ENCODE data around the gene WNT9B. TPM values are rescaled to one million over a fixed set of nuclear protein-coding genes. Genes with fewer than 3 reads are reported as not detected.

WNT9B gene
- total RNA-seq, 1 donor from 2014 or later = 0.26 TPM

DNA sequence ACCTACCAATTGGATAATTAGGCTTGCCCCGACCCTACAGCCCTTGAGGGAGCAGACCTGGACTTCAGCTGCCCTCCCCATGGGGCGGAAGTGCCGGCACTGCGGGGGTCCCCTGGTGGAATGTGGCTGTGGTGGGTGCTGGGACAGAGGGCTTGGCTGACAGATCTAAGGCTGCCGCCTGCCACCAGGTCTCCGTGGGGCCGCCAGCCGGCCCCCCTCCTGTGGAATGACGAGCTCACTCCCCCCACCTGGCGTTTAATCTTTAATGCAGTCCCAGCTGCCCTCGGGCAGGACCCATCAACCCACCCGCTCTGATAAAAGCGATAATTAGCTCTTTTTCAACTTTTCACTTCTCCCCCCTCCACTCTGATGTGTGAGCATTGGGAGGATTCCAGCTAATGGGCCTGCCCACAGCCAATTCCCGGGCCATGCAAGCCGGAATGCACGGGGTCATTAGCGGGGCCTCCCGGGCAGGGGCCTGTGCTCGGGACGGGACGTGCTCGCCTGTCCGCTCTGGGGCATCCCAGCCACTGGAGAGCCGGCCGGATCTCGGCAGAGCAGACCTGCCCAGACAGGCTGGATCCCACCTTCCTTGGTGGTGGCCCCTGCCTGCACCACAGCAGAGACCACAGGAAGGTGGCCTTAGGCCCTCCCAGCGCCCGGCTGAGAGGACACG, 43.2 kb downstream of the WNT9B start:
- DNase-seq (ENCODE audit: low spot score) = no peak
- H3K4me1 Mint-ChIP-seq (ENCODE audit: unreplicated experiment) = peaks cover 6% of the 10 kb centered on the region
- H3K36me3 Mint-ChIP-seq (ENCODE audit: low read depth, unreplicated experiment) = no peaks in the 10 kb centered on the region
- H3K27me3 Mint-ChIP-seq (ENCODE audit: unreplicated experiment) = peaks cover 8% of the 10 kb centered on the region
- no peak overlapping the region for H3K4me3 Mint-ChIP-seq (ENCODE audit: unreplicated experiment)
- H3K9me3 Mint-ChIP-seq (ENCODE audit: unreplicated experiment) = no peaks in the 10 kb centered on the region
- TF ChIP-seq, protein P1, sequence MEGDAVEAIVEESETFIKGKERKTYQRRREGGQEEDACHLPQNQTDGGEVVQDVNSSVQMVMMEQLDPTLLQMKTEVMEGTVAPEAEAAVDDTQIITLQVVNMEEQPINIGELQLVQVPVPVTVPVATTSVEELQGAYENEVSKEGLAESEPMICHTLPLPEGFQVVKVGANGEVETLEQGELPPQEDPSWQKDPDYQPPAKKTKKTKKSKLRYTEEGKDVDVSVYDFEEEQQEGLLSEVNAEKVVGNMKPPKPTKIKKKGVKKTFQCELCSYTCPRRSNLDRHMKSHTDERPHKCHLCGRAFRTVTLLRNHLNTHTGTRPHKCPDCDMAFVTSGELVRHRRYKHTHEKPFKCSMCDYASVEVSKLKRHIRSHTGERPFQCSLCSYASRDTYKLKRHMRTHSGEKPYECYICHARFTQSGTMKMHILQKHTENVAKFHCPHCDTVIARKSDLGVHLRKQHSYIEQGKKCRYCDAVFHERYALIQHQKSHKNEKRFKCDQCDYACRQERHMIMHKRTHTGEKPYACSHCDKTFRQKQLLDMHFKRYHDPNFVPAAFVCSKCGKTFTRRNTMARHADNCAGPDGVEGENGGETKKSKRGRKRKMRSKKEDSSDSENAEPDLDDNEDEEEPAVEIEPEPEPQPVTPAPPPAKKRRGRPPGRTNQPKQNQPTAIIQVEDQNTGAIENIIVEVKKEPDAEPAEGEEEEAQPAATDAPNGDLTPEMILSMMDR (IDR thresholded peaks at IDR 0.05; ENCODE audit: unreplicated experiment) = no peak
- no peak overlapping the region for H3K27ac Mint-ChIP-seq (ENCODE audit: unreplicated experiment)

DNA sequence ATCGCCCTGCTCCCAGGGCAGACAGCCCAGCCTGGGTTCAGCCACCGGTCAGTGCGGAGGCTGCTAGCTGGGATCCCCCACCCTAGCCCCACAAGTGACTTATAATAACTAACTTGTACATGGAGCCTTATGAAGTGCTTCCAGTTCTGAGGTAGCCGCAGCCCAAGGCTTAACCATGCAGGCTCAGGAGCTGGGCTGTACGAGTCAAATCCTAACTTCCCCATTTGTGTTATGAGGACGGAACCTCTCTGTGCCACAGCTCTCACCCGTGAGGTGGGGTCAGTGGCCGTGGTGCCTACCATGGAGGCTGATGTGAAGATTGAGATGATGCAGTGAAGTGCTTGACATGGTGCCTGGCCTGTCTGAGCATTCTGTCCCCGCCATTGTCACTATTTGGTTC, 43.8 kb downstream of the WNT9B start:
- H3K4me1 Mint-ChIP-seq (ENCODE audit: unreplicated experiment) = peaks cover 6% of the 10 kb centered on the region
- H3K4me3 Mint-ChIP-seq (ENCODE audit: unreplicated experiment) = no peak overlapping the region
- H3K9me3 Mint-ChIP-seq (ENCODE audit: unreplicated experiment) = no peaks in the 10 kb centered on the region
- no peak overlapping the region for H3K27ac Mint-ChIP-seq (ENCODE audit: unreplicated experiment)
- no peak for DNase-seq (ENCODE audit: low spot score)
- TF ChIP-seq, protein P1 (IDR thresholded peaks at IDR 0.05; ENCODE audit: unreplicated experiment) = no peak
- no peaks in the 10 kb centered on the region for H3K36me3 Mint-ChIP-seq (ENCODE audit: low read depth, unreplicated experiment)
- H3K27me3 Mint-ChIP-seq (ENCODE audit: unreplicated experiment) = peaks cover 8% of the 10 kb centered on the region

DNA sequence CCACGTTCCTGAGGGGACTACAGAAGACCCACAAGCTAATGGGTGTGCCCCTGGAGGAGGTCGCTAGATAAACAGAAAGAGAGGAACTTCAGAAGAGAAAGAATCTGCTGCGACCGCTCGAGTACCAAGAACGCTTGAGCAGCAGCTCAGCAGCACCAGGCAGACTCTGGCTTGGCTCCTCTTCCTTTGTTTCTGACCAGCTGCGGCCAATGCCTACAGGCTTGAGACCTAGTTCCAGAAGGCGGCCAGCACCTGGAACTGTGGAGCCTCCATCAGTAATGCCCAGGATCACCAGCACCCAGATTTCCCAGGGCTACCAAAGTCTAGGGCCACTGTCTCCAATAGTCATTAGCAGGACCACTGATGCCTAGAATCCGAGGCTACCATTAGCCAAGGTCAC, 45.6 kb downstream of the WNT9B start:
- Mint-ChIP-seq H3K9me3 (ENCODE audit: unreplicated experiment) (no peaks in the 10 kb centered on the region), H3K4me3 (ENCODE audit: unreplicated experiment) (no peak overlapping the region)
- TF ChIP-seq, protein P1 (IDR thresholded peaks at IDR 0.05; ENCODE audit: unreplicated experiment) = no peak

DNA sequence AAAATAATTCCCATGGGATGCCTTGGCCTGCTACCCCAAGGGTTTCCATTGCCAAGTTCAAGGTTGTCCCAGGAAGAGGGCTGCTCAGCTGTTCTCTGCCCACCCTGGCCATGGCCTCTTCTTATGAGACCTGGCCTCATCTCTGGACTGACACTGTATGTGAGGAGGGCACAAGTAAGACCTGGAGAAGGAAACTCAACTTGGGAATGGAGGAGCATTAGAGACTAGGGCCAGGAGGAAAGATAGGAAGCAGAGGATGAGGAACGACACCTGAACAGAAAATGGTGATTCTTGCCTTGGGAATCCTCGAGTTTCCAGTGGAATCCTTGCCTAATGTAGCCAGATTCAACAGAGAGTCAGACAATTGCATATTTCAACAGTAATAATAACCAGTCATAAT, 47.0 kb downstream of the WNT9B start:
- H3K27me3 Mint-ChIP-seq (ENCODE audit: unreplicated experiment) = peaks cover 6% of the 10 kb centered on the region
- DNase-seq (ENCODE audit: low spot score) = no peak
- peaks cover 5% of the 10 kb centered on the region for H3K4me1 Mint-ChIP-seq (ENCODE audit: unreplicated experiment)
- H3K4me3 Mint-ChIP-seq (ENCODE audit: unreplicated experiment) = no peak overlapping the region
- no peaks in the 10 kb centered on the region for H3K36me3 Mint-ChIP-seq (ENCODE audit: low read depth, unreplicated experiment)
- H3K27ac Mint-ChIP-seq (ENCODE audit: unreplicated experiment) = no peak overlapping the region
- no peaks in the 10 kb centered on the region for H3K9me3 Mint-ChIP-seq (ENCODE audit: unreplicated experiment)
- TF ChIP-seq, protein P1 (IDR thresholded peaks at IDR 0.05; ENCODE audit: unreplicated experiment) = no peak

More for the DNA sequence above, 45.6 kb downstream of the WNT9B start:
- Mint-ChIP-seq H3K36me3 (ENCODE audit: low read depth, unreplicated experiment) (no peaks in the 10 kb centered on the region), H3K27me3 (ENCODE audit: unreplicated experiment) (peaks cover 9% of the 10 kb centered on the region), H3K27ac (ENCODE audit: unreplicated experiment) (no peak overlapping the region), H3K4me1 (ENCODE audit: unreplicated experiment) (peaks cover 6% of the 10 kb centered on the region)
- DNase-seq (ENCODE audit: low spot score) = no peak

DNA sequence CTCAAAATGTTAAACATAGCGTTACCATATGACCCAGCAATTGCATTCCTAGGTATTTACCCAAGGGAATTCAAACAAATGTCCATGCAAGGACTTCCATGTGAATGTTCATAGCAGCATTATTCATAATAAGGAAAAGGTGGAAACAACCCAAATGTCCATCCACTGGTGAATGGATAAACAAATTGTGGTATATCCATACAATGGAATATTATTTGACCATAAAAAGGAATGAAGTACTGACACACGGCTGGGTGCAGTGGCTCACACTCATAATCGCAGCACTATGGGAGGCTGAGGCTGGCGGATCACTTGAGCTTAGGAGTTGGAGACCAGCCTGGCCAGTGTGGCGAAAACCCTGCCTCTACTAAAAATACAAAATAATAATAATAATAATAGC, 47.5 kb downstream of the WNT9B start:
- no peak overlapping the region for H3K4me3 Mint-ChIP-seq (ENCODE audit: unreplicated experiment)
- no peak for DNase-seq (ENCODE audit: low spot score)
- H3K27ac Mint-ChIP-seq (ENCODE audit: unreplicated experiment) = no peak overlapping the region
- peaks cover 5% of the 10 kb centered on the region for H3K4me1 Mint-ChIP-seq (ENCODE audit: unreplicated experiment)
- no peaks in the 10 kb centered on the region for H3K9me3 Mint-ChIP-seq (ENCODE audit: unreplicated experiment)
- H3K27me3 Mint-ChIP-seq (ENCODE audit: unreplicated experiment) = peaks cover 3% of the 10 kb centered on the region
- H3K36me3 Mint-ChIP-seq (ENCODE audit: low read depth, unreplicated experiment) = no peaks in the 10 kb centered on the region
- TF ChIP-seq, protein P1 (IDR thresholded peaks at IDR 0.05; ENCODE audit: unreplicated experiment) = no peak

All from endothelial cell (in vitro differentiated cells).